ENCODE data around the gene KIF16B. TPM values are rescaled to one million over a fixed set of nuclear protein-coding genes. Genes with fewer than 3 reads are reported as not detected.
A peak's percentile ranks its signal among the peaks of the same experiment; 100 is the strongest.

KIF16B gene
- 7.5 and 8.1 TPM in 2 replicates for total RNA-seq

DNA sequence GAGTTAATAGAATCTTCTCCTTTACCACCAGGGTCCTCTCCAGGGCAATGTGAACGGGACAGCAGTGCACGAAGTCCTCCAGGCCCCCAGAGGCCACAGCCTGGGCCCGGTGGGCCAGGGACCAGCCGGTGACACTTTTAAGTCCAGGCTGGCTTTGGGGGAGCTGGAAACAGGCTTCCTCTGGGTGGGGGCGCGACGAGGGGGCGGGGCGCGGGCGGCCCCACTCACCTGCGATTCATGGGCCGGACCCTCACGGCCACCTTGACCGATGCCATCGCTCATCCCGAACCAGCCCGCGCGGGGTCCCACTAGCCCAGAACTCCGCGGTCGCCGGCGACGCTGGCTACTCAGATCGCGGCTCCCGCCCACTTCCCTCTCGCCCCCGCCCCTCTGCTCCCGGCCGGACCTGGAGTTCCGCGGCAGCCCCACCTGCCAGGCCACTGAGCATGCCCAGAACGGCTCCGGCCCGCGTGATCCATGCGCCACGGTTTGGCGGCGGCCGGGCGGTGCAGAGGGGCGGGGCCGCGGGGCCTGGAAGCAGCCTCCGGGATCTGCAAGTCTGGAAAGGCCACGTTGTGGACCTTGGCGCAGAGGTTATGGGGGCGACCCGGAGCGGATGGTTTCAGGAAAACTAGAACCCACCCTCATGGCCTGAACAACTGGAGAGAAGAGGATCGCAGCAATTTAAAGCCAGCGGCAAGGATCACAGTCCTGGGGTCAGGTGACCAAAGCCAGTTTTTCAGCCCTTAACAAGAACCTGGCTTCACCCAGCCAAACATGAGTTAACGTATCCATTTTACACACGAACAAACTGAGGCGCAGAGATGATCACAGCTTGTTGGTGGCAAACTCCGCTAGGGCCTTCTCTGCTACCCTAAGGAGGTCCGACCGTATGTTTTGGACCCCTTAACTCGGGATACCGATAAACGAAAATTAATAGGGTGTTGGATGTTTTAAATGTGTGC lies at the start of gene KIF16B:
KIF16B (minus strand) TSS at position 448 of the 965 bp plus-strand sequence; CDS start at position 275, 173 bp downstream.
- peaks cover 34% of the 10 kb centered on the region for H3K4me1 Mint-ChIP-seq
- H3K27me3 Mint-ChIP-seq: no peaks in the 10 kb centered on the region
- H3K4me3 Mint-ChIP-seq: peak within 1 kb of the TSS; percentile 89
- no peaks in the 10 kb centered on the region for H3K9me3 Mint-ChIP-seq
- peaks cover 5% of the 10 kb centered on the region for H3K36me3 Mint-ChIP-seq (ENCODE audit: low read depth)
- intact Hi-C loops (cut with micrococcal nuclease): loop anchor here (10.0 kb wide), 1 partner anchor 1562 kb away; the partner anchor contains the start of genes KAT14 and PET117
- peak; percentile 97 for DNase-seq
- peak within 1 kb of the TSS; percentile 88 for H3K27ac Mint-ChIP-seq

DNA sequence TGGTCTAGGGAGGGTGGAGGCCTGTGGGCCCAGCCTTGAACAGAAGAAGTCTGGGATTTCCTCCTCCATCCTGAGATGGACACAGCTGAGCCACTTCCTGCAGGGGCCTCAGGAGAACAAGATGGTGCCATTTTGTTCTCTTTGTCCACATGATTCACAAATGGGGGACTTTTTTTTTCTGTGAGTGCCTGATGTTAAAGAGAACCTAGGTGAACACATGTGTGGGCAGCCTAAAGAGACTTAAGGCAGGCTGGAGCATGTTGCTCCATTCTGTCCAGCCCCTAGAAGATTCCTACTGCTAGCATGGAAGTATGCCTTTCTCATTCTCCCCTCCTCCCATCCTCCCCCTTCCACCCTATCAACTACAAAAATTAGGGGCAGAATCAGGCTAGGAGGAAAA lies 49.3 kb upstream of the KIF16B start:
- Mint-ChIP-seq H3K36me3 (ENCODE audit: low read depth) (no peaks in the 10 kb centered on the region), H3K27me3 (no peaks in the 10 kb centered on the region), H3K9me3 (peaks cover 3% of the 10 kb centered on the region), H3K4me1 (no peaks in the 10 kb centered on the region), H3K27ac (no peak overlapping the region), H3K4me3 (no peak overlapping the region)
- DNase-seq: no peak
- intact Hi-C loops (cut with micrococcal nuclease): no loop called here

- Mint-ChIP-seq H3K27me3 (no peaks in the 10 kb centered on the region), H3K36me3 (ENCODE audit: low read depth) (no peaks in the 10 kb centered on the region), H3K4me3 (no peak overlapping the region), H3K4me1 (no peaks in the 10 kb centered on the region), H3K27ac (no peak overlapping the region), H3K9me3 (peaks cover 5% of the 10 kb centered on the region)
- DNase-seq: no peak
- intact Hi-C loops (cut with micrococcal nuclease): no loop called here
These were observed 48.3 kb upstream of the KIF16B start for GRCh38 chr20:16621435-16622141.

- H3K9me3 Mint-ChIP-seq: peaks cover 8% of the 10 kb centered on the region
- H3K4me1 Mint-ChIP-seq: no peaks in the 10 kb centered on the region
- no peak overlapping the region for H3K27ac Mint-ChIP-seq
- no peak for DNase-seq
- no peak overlapping the region for H3K4me3 Mint-ChIP-seq
- no peaks in the 10 kb centered on the region for H3K36me3 Mint-ChIP-seq (ENCODE audit: low read depth)
- intact Hi-C loops (cut with micrococcal nuclease): no loop called here
- no peaks in the 10 kb centered on the region for H3K27me3 Mint-ChIP-seq
These were observed 47.7 kb upstream of the KIF16B start for GRCh38 chr20:16620961-16621360.

GRCh38 chr20:16619953-16620352 lies 46.7 kb upstream of the KIF16B start:
- intact Hi-C loops (cut with micrococcal nuclease): no loop called here
- Mint-ChIP-seq H3K4me3 (no peak overlapping the region), H3K4me1 (no peaks in the 10 kb centered on the region), H3K9me3 (peaks cover 8% of the 10 kb centered on the region), H3K36me3 (ENCODE audit: low read depth) (no peaks in the 10 kb centered on the region), H3K27me3 (no peaks in the 10 kb centered on the region), H3K27ac (no peak overlapping the region)
- DNase-seq: no peak

GRCh38 chr20:16617056-16617455 lies 43.8 kb upstream of the KIF16B start:
- no peaks in the 10 kb centered on the region for H3K4me1 Mint-ChIP-seq
- no peak for DNase-seq
- H3K4me3 Mint-ChIP-seq: no peak overlapping the region
- no peaks in the 10 kb centered on the region for H3K36me3 Mint-ChIP-seq (ENCODE audit: low read depth)
- H3K27me3 Mint-ChIP-seq: peaks cover 2% of the 10 kb centered on the region
- H3K27ac Mint-ChIP-seq: no peak overlapping the region
- intact Hi-C loops (cut with micrococcal nuclease): no loop called here
- H3K9me3 Mint-ChIP-seq: peaks cover 8% of the 10 kb centered on the region

DNA sequence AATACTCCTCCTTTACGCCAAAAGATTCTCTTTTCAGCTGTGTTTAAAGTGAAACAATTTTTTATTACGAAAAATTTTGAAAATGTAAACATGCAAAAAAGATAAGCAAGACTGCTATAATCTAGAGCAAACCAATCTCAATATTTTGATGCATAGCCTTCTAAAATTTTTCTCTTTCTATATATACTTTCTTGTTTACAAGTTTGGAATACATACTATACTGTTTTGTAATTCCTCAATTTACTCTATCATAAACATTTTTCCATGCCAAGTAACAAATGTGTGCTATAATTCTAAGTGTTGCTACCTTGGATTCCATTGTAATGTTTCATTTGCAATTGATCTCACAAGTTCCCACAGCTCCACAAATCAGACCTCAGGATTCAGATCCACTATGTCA lies 43.1 kb upstream of the KIF16B start:
- Mint-ChIP-seq H3K4me3 (no peak overlapping the region), H3K9me3 (peaks cover 8% of the 10 kb centered on the region), H3K4me1 (no peaks in the 10 kb centered on the region), H3K27me3 (peaks cover 2% of the 10 kb centered on the region), H3K27ac (no peak overlapping the region), H3K36me3 (ENCODE audit: low read depth) (no peaks in the 10 kb centered on the region)
- intact Hi-C loops (cut with micrococcal nuclease): no loop called here
- no peak for DNase-seq

GRCh38 chr20:16615199-16615598 lies 42.0 kb upstream of the KIF16B start:
- H3K4me3 Mint-ChIP-seq: no peak overlapping the region
- peaks cover 8% of the 10 kb centered on the region for H3K9me3 Mint-ChIP-seq
- no peak overlapping the region for H3K27ac Mint-ChIP-seq
- DNase-seq: no peak
- H3K27me3 Mint-ChIP-seq: peaks cover 4% of the 10 kb centered on the region
- intact Hi-C loops (cut with micrococcal nuclease): no loop called here
- H3K4me1 Mint-ChIP-seq: no peaks in the 10 kb centered on the region
- H3K36me3 Mint-ChIP-seq (ENCODE audit: low read depth): no peaks in the 10 kb centered on the region

DNA sequence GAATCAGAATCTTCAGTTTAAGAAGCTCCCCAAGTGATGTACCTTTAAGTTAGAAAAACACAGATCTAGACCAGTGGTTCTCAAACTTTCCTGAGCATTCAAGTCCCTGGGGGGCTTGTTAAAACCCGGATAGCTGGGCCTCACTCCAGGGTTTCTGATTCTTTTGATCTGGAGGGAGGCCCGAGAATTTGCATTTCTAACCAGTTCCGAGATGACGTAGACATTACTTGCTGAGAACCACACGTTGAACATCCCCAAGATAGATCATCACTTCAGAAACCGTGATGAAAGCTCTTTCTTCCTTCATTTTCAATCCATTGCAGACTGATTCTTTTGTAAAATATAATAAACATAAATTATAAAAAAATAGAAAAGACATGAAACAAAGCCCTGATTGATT lies 40.7 kb upstream of the KIF16B start:
- H3K36me3 Mint-ChIP-seq (ENCODE audit: low read depth): no peaks in the 10 kb centered on the region
- H3K4me3 Mint-ChIP-seq: no peak overlapping the region
- intact Hi-C loops (cut with micrococcal nuclease): no loop called here
- no peak for DNase-seq
- H3K9me3 Mint-ChIP-seq: peaks cover 4% of the 10 kb centered on the region
- H3K27me3 Mint-ChIP-seq: peaks cover 4% of the 10 kb centered on the region
- H3K27ac Mint-ChIP-seq: no peak overlapping the region
- no peaks in the 10 kb centered on the region for H3K4me1 Mint-ChIP-seq

DNA sequence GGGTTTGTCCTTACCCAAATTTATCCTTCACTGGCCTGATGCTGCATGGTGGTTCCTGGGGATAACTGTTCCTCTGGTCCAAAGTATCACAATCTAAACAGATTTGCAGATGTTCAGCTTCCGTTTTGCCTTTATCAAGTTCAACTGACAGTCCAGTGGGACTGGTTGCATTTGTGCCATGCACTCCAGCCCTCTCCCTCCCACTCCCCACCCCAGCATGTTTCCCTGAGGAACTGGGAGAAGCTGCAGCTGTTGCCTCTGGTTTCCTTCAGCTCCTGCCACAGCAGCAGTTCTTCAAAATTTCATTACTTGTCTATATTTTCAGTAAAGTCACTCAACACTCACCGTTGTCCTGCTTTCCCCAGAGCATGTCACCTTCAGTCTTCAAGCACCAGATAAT lies 39.5 kb upstream of the KIF16B start:
- intact Hi-C loops (cut with micrococcal nuclease): no loop called here
- Mint-ChIP-seq H3K4me3 (no peak overlapping the region), H3K9me3 (peaks cover 4% of the 10 kb centered on the region), H3K4me1 (no peaks in the 10 kb centered on the region), H3K27me3 (peaks cover 4% of the 10 kb centered on the region), H3K27ac (no peak overlapping the region), H3K36me3 (ENCODE audit: low read depth) (no peaks in the 10 kb centered on the region)
- DNase-seq: no peak

DNA sequence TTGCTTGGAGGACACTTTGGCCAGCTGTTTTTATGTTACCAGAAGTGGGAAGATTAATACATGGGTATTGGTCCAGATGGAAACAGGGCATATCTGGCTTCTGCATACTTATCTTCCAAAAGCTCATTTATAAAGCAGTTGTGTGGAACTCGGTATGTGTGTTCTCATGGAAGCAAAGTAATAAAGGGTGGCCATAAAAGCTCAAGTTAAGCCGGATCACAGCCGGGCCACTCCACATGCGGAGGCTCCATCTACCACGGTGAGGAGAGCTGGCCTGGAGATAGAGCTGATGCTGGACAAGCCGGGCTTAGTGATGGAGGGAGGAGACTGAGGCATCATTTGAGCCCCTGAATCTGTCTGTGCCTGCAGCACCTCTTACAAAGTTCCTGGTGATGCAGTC lies 38.6 kb upstream of the KIF16B start:
- Mint-ChIP-seq H3K27ac (no peak overlapping the region), H3K36me3 (ENCODE audit: low read depth) (no peaks in the 10 kb centered on the region), H3K4me1 (no peaks in the 10 kb centered on the region), H3K27me3 (peaks cover 4% of the 10 kb centered on the region), H3K9me3 (peaks cover 4% of the 10 kb centered on the region), H3K4me3 (no peak overlapping the region)
- DNase-seq: no peak
- intact Hi-C loops (cut with micrococcal nuclease): no loop called here

DNA sequence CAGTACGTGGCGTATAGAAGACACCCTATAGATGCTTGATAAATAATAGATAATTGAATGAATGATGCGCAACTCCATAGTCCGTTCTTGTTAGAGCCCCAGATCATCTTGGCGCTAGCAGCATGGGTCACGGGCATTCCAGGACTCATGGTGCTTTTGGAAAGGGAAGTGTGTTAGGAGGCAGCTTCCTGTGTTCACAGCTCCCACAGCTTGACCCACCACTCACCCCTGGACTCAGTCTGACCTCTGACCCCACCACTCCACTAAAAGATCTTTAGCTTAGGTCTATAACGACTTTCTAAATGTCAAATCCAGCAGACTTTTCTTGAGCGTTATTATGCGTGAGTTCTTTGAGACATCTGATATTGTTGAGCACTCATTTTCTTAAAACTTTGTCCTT lies 35.8 kb upstream of the KIF16B start:
- H3K36me3 Mint-ChIP-seq (ENCODE audit: low read depth): no peaks in the 10 kb centered on the region
- peaks cover 4% of the 10 kb centered on the region for H3K27me3 Mint-ChIP-seq
- no peaks in the 10 kb centered on the region for H3K9me3 Mint-ChIP-seq
- H3K4me1 Mint-ChIP-seq: no peaks in the 10 kb centered on the region
- H3K4me3 Mint-ChIP-seq: no peak overlapping the region
- no peak for DNase-seq
- H3K27ac Mint-ChIP-seq: no peak overlapping the region
- intact Hi-C loops (cut with micrococcal nuclease): no loop called here

DNA sequence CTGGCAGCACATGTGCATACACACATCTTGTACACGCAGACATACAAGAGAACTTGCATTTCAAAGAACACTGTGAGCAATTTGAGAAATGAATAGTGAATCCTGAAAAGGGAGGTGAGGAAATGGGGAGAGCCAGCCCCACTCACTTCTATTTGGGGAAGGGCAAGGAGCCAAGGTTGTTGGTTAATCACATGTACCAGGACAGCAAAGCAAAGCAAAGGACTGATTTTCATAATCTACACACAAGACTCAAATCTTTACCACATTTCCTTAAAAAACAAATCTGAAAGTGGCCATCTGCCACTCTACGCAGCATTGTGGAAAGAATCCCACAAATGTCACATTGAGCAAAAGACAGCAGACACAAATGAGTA lies 35.0 kb upstream of the KIF16B start:
- intact Hi-C loops (cut with micrococcal nuclease): no loop called here
- no peak overlapping the region for H3K27ac Mint-ChIP-seq
- no peak for DNase-seq
- H3K4me1 Mint-ChIP-seq: no peaks in the 10 kb centered on the region
- H3K27me3 Mint-ChIP-seq: peaks cover 4% of the 10 kb centered on the region
- H3K4me3 Mint-ChIP-seq: no peak overlapping the region
- no peaks in the 10 kb centered on the region for H3K9me3 Mint-ChIP-seq
- H3K36me3 Mint-ChIP-seq (ENCODE audit: low read depth): no peaks in the 10 kb centered on the region
